Neural cell (in vitro differentiated cells): ENCODE measurements around the gene CDK8. TPM values are rescaled to one million over a fixed set of nuclear protein-coding genes. Genes with fewer than 3 reads are reported as not detected.

Experiments
- H2AFZ ChIP-seq: fragments of 200-600, 300-800 bp; sonication (generic), shearing (Covaris generic); 2 replicates; pipeline ENCODE4 v1.6.0; 2014; ENCODE audit warnings: low read depth, mild to moderate bottlenecking, antibody characterized with exemption, low read length, moderate library complexity
- H3F3A ChIP-seq: fragments of 200-600 bp; shearing (Covaris generic); 2 replicates; pipeline ENCODE4 v1.6.1; 2016; ENCODE audit warnings: mild to moderate bottlenecking, moderate library complexity, mixed read lengths, antibody characterized with exemption, low read length; ENCODE audit not compliant: insufficient read depth, poor library complexity, severe bottlenecking
- H3K27ac ChIP-seq: fragments of 200-600, 300-800 bp; sonication (generic), shearing (Covaris generic); 2 replicates; pipeline ENCODE4 v1.5.1; 2014; ENCODE audit warnings: mild to moderate bottlenecking, low read length, moderate library complexity
- H3K27me3 ChIP-seq: fragments of 300-800, 200-600 bp; sonication (generic), shearing (Covaris generic); 2 replicates; pipeline ENCODE4 v1.6.0; 2014; ENCODE audit warnings: mild to moderate bottlenecking, low read depth, low read length, moderate library complexity; ENCODE audit not compliant: insufficient read depth
- H3K36me3 ChIP-seq: fragments of 300-800, 200-600 bp; sonication (generic), shearing (Covaris generic); 2 replicates; pipeline ENCODE4 v1.5.1; 2014; ENCODE audit warnings: mild to moderate bottlenecking, antibody characterized with exemption, low read length, moderate library complexity; ENCODE audit not compliant: insufficient read depth
- H3K4me2 ChIP-seq: fragments of 300-800, 200-600 bp; sonication (generic), shearing (Covaris generic); 2 replicates; pipeline ENCODE4 v1.6.0; 2014; ENCODE audit warnings: mild to moderate bottlenecking, low read length
- H3K4me3 ChIP-seq: fragments of 300-800, 200-600 bp; sonication (generic), shearing (Covaris generic); 2 replicates; pipeline ENCODE4 v1.5.1; 2014; ENCODE audit warnings: mild to moderate bottlenecking, low read length, moderate library complexity
- H3K79me2 ChIP-seq: fragments of 200-600 bp; shearing (Covaris generic); replicated peaks from 2 replicates; pipeline ENCODE4 v1.6.0; 2014; ENCODE audit warnings: mild to moderate bottlenecking, low read length, moderate library complexity; ENCODE audit not compliant: insufficient read depth
- H3K9ac ChIP-seq: fragments of 300-800, 200-600 bp; sonication (generic), shearing (Covaris generic); 2 replicates; pipeline ENCODE4 v1.6.1; 2016; ENCODE audit warnings: mild to moderate bottlenecking, low read length, mixed read lengths
- H3K9me2 ChIP-seq: fragments of 200-600 bp; shearing (Covaris generic); 2 replicates; pipeline ENCODE4 v1.6.1; 2016; ENCODE audit warnings: mild to moderate bottlenecking, low read length, mixed read lengths; ENCODE audit not compliant: insufficient read depth
- H3K9me3 ChIP-seq: fragments of 200-600, 300-800 bp; sonication (generic), shearing (Covaris generic); 2 replicates; pipeline ENCODE4 v1.6.1; 2016; ENCODE audit warnings: mild to moderate bottlenecking, mixed run types, low read length, moderate library complexity, mixed read lengths
- H4K20me1 ChIP-seq: fragments of 200-600 bp; shearing (Covaris generic); 2 replicates; pipeline ENCODE4 v1.6.1; 2016; ENCODE audit warnings: mild to moderate bottlenecking, mixed run types; ENCODE audit not compliant: insufficient read depth
- CTCF ChIP-seq: fragments of 450-650 bp; IDR thresholded peaks from 2 replicates; pipeline ENCODE4 v1.5.1; 2014; ENCODE audit warnings: antibody characterized with exemption, mild to moderate bottlenecking, moderate library complexity; ENCODE audit not compliant: poor library complexity, severe bottlenecking
- EP300 ChIP-seq: fragments of 450-650 bp; conservative IDR thresholded peaks from 2 replicates; pipeline ENCODE4 v1.6.1; 2014; ENCODE audit warnings: antibody characterized with exemption, mild to moderate bottlenecking, moderate library complexity; ENCODE audit not compliant: poor library complexity, severe bottlenecking
- EZH2 ChIP-seq: fragments of 200-600, 300-800 bp; shearing (Covaris generic), sonication (generic); IDR thresholded peaks from 2 replicates; pipeline ENCODE4 v1.6.1; 2014; ENCODE audit warnings: antibody characterized with exemption, low read length, borderline replicate concordance, mild to moderate bottlenecking; ENCODE audit not compliant: insufficient read depth, poor library complexity, severe bottlenecking
- MXI1 ChIP-seq: fragments of 450-650 bp; conservative IDR thresholded peaks from 2 replicates; pipeline ENCODE4 v1.6.1; 2014; ENCODE audit warnings: antibody characterized with exemption, mild to moderate bottlenecking; ENCODE audit not compliant: poor library complexity, severe bottlenecking
- POLR2AphosphoS5 ChIP-seq: IDR thresholded peaks from 2 replicates; pipeline ENCODE4 v1.6.1; 2012
- RAD21 ChIP-seq: fragments of 450-650 bp; conservative IDR thresholded peaks from 2 replicates; pipeline ENCODE4 v1.6.1; 2014; ENCODE audit warnings: antibody characterized with exemption, mild to moderate bottlenecking, moderate library complexity
- SMC3 ChIP-seq: fragments of 450-650 bp; conservative IDR thresholded peaks from 2 replicates; pipeline ENCODE4 v1.6.1; 2014; ENCODE audit warnings: antibody characterized with exemption, mild to moderate bottlenecking, moderate library complexity; ENCODE audit not compliant: poor library complexity
- TAF1 ChIP-seq: IDR thresholded peaks from 2 replicates; pipeline ENCODE4 v1.6.1; 2012; ENCODE audit warnings: low read depth
- polyA plus RNA-seq: library from polyadenylated mRNA; depleted of rRNA; stranded (reverse); fragments of >200 nt; gene quantifications from 2 replicates; pipeline ENCODE4 v1.2.3, GENCODE V29; 2014
- TF ChIP-seq, protein P1 (sequence below): IDR thresholded peaks from 2 replicates; pipeline ENCODE4 v1.6.1; 2012; ENCODE audit warnings: borderline replicate concordance

The CDK8 gene
- polyA plus RNA-seq, 1 donor from 2014 or later, result 58.9 TPM

DNA sequence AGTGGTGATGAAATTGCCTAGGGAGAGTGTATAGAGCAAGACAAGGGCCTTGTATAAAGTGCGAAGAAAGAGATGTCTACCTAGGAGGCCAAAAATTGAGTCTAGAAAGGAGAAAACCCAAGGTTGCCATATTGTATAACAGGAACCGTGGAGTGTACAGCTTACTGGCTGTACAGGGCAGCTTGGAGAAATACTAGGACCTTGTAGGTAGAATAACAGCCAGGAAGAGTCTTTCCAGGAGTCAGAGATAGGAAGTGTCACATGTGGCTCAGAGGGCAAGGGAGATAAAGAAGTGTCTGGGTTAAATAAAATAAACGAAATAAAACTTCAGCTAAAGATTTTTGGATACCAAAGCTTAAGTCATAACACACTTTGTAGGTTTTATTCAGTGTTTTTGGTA, 12.4 kb downstream of the CDK8 start:
- H3F3A ChIP-seq, result no peaks in the 10 kb centered on the region
- H3K79me2 ChIP-seq, result peaks cover 69% of the 10 kb centered on the region
- no peak overlapping the region for H2AFZ ChIP-seq
- no peaks in the 10 kb centered on the region for H3K9me3 ChIP-seq
- no peak overlapping the region for H3K4me3 ChIP-seq
- TF ChIP-seq CTCF, result no peak
- no peak overlapping the region for H3K4me2 ChIP-seq
- H3K9me2 ChIP-seq, result no peaks in the 10 kb centered on the region
- no peak overlapping the region for H3K9ac ChIP-seq
- no peaks in the 10 kb centered on the region for H4K20me1 ChIP-seq
- no peak overlapping the region for H3K27ac ChIP-seq
- H3K27me3 ChIP-seq, result no peaks in the 10 kb centered on the region
- no peaks in the 10 kb centered on the region for H3K36me3 ChIP-seq

DNA sequence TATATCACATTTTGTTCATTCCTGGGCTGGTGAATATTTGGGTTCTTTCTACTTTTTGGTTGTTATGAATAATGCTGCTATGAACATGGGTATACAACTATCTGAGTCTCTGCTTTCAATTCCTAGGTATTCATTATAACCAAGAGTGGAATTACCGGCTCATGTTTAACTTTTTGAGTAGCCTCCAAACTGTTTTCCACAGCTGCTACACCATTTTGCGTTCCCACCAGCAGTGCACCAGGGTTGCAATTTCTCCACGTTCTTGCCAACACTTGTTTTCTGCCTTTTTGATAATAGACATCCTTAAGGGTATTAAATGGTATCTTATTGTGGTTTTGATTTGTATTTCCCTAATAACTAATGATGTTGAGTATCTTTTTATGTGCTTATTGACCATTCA, 16.8 kb downstream of the CDK8 start:
- H3K4me3 ChIP-seq, result no peak overlapping the region
- H3K79me2 ChIP-seq, result peaks cover 85% of the 10 kb centered on the region
- H3K9me2 ChIP-seq, result no peaks in the 10 kb centered on the region
- TF ChIP-seq POLR2AphosphoS5, result no peak
- TF ChIP-seq MXI1, result no peak
- TF ChIP-seq EP300, result no peak
- TF ChIP-seq SMC3, result no peak
- TF ChIP-seq CTCF, result no peak
- TF ChIP-seq EZH2, result no peak
- no peak for TF ChIP-seq RAD21
- TF ChIP-seq TAF1, result no peak
- TF ChIP-seq, protein P1, sequence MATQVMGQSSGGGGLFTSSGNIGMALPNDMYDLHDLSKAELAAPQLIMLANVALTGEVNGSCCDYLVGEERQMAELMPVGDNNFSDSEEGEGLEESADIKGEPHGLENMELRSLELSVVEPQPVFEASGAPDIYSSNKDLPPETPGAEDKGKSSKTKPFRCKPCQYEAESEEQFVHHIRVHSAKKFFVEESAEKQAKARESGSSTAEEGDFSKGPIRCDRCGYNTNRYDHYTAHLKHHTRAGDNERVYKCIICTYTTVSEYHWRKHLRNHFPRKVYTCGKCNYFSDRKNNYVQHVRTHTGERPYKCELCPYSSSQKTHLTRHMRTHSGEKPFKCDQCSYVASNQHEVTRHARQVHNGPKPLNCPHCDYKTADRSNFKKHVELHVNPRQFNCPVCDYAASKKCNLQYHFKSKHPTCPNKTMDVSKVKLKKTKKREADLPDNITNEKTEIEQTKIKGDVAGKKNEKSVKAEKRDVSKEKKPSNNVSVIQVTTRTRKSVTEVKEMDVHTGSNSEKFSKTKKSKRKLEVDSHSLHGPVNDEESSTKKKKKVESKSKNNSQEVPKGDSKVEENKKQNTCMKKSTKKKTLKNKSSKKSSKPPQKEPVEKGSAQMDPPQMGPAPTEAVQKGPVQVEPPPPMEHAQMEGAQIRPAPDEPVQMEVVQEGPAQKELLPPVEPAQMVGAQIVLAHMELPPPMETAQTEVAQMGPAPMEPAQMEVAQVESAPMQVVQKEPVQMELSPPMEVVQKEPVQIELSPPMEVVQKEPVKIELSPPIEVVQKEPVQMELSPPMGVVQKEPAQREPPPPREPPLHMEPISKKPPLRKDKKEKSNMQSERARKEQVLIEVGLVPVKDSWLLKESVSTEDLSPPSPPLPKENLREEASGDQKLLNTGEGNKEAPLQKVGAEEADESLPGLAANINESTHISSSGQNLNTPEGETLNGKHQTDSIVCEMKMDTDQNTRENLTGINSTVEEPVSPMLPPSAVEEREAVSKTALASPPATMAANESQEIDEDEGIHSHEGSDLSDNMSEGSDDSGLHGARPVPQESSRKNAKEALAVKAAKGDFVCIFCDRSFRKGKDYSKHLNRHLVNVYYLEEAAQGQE, result no peak
- H3K4me2 ChIP-seq, result no peak overlapping the region
- no peaks in the 10 kb centered on the region for H4K20me1 ChIP-seq
- H3K36me3 ChIP-seq, result no peaks in the 10 kb centered on the region
- H3F3A ChIP-seq, result no peaks in the 10 kb centered on the region
- H3K9ac ChIP-seq, result no peak overlapping the region
- no peaks in the 10 kb centered on the region for H3K27me3 ChIP-seq
- no peaks in the 10 kb centered on the region for H3K9me3 ChIP-seq
- no peak overlapping the region for H3K27ac ChIP-seq
- H2AFZ ChIP-seq, result no peak overlapping the region
